Keratinocyte (primary cell): Measurements from ENCODE around the gene SUV39H1. TPM values are rescaled to one million over a fixed set of nuclear protein-coding genes. Genes with fewer than 3 reads are reported as not detected.

Experiments used
- DNase-seq: peaks from one replicate; pipeline ENCODE4 v3.0.0-alpha.2; 2011; ENCODE audit warnings: low read depth, missing footprints, low spot score
- FAIRE-seq: peaks from 2 replicates; lab custom pipeline; 2011; peaks lifted over from hg19 to GRCh38; lab: Jason Lieb, UNC
- H2AFZ ChIP-seq: 2 replicates; pipeline ENCODE4 v1.6.0; 2012; ENCODE audit warnings: low read length, control low read depth, inconsistent platforms; ENCODE audit not compliant: control insufficient read depth
- H3K27ac ChIP-seq: 2 replicates; pipeline ENCODE4 v1.5.1; 2011; ENCODE audit warnings: low read length; ENCODE audit not compliant: control insufficient read depth, insufficient read depth
- H3K27me3 ChIP-seq: 3 replicates; pipeline ENCODE4 v1.6.0; 2011; ENCODE audit warnings: low read length; ENCODE audit not compliant: control insufficient read depth, insufficient read depth; ENCODE audit errors: extremely low read depth
- H3K36me3 ChIP-seq, 2 experiments: 2 replicates in 1 of 2; 3 replicates in 1 of 2; pipeline ENCODE4 v1.5.1; 2011; ENCODE audit warnings: low read length in 2 of 2, mild to moderate bottlenecking in 1 of 2; ENCODE audit not compliant: control insufficient read depth in 2 of 2, insufficient read depth in 2 of 2; ENCODE audit errors: extremely low read depth in 1 of 2
- H3K4me1 ChIP-seq: 3 replicates; pipeline ENCODE4 v1.5.1; 2011; ENCODE audit warnings: low read length; ENCODE audit not compliant: control insufficient read depth, insufficient read depth; ENCODE audit errors: extremely low read depth
- H3K4me2 ChIP-seq: 3 replicates; pipeline ENCODE4 v1.6.0; 2011; ENCODE audit warnings: low read depth, low read length; ENCODE audit not compliant: control insufficient read depth, insufficient read depth; ENCODE audit errors: extremely low read depth
- H3K4me3 ChIP-seq, 3 experiments: fragments of 200-600 bp in 1 of 3; sonication (generic) in 1 of 3; 2 replicates in 2 of 3; 3 replicates in 1 of 3; pipeline ENCODE4 v1.5.1; 2011 to 2016; ENCODE audit warnings: low read length in 3 of 3, mild to moderate bottlenecking in 3 of 3, control low read depth in 2 of 3, inconsistent platforms in 1 of 3, low read depth in 1 of 3, mixed read lengths in 1 of 3, mixed run types in 1 of 3, moderate library complexity in 1 of 3; ENCODE audit not compliant: control insufficient read depth in 2 of 3, insufficient read depth in 2 of 3; ENCODE audit errors: extremely low read depth in 1 of 3
- H3K79me2 ChIP-seq: 2 replicates; pipeline ENCODE4 v1.6.0; 2012; ENCODE audit warnings: low read length; ENCODE audit not compliant: control insufficient read depth, insufficient read depth
- H3K9ac ChIP-seq: 3 replicates; pipeline ENCODE4 v1.6.0; 2011; ENCODE audit warnings: low read length; ENCODE audit not compliant: control insufficient read depth, insufficient read depth; ENCODE audit errors: extremely low read depth
- H3K9me1 ChIP-seq: 3 replicates; pipeline ENCODE4 v1.6.0; 2011; ENCODE audit warnings: low read length; ENCODE audit not compliant: control insufficient read depth, insufficient read depth; ENCODE audit errors: extremely low read depth
- H3K9me3 ChIP-seq: 2 replicates; pipeline ENCODE4 v1.5.1; 2012; ENCODE audit warnings: low read depth, low read length; ENCODE audit not compliant: control insufficient read depth
- H4K20me1 ChIP-seq: 3 replicates; pipeline ENCODE4 v1.6.0; 2011; ENCODE audit warnings: low read length; ENCODE audit not compliant: control insufficient read depth, insufficient read depth; ENCODE audit errors: extremely low read depth
- CTCF ChIP-seq, 3 experiments: IDR thresholded peaks in 1 of 3; conservative IDR thresholded peaks in 1 of 3; optimal IDR thresholded peaks in 1 of 3; 2 replicates in 2 of 3; 3 replicates in 1 of 3; pipeline versions ENCODE3 to v1.5.1; 2011; ENCODE audit warnings: low read length in 3 of 3, mild to moderate bottlenecking in 3 of 3, moderate library complexity in 2 of 3, control low read depth in 1 of 3, inconsistent platforms in 1 of 3; ENCODE audit not compliant: insufficient read depth in 2 of 3; ENCODE audit errors: extremely low read depth in 1 of 3
- EZH2 ChIP-seq: IDR thresholded peaks from one replicate; pipeline ENCODE4 v1.6.1; 2012; ENCODE audit warnings: inconsistent platforms, mild to moderate bottlenecking, low read length, moderate library complexity
- dilution Hi-C: fragments of 300-500 bp; cut with MboI; formaldehyde crosslinking; loops from one replicate; pipeline ENCODE4 v1.7.0; 2020; ENCODE audit warnings: low sequenced_read_pairs; ENCODE audit not compliant: extremely low pct_ligation_motif_present
- polyA plus RNA-seq, 5 experiments: library from polyadenylated mRNA; depleted of rRNA in 3 of 5; stranded (reverse) in 3 of 5; stranded (forward) in 1 of 5; unstranded in 1 of 5; fragments of >200 nt; gene quantifications; 1 replicate in 1 of 5; 2 replicates in 3 of 5; 3 replicates in 1 of 5; pipeline versions ENCODE4 v1.2.1 to v1.2.3, GENCODE V29; 2011 to 2012; ENCODE audit warnings: missing spikeins in 2 of 5, low read depth in 1 of 5, low replicate concordance in 1 of 5

Gene SUV39H1
- polyA plus RNA-seq, 1 donor (not counting 4 experiments of a cell fraction or from before 2014, with no cell fraction given) = 4.9 TPM

- Histone ChIP-seq H3K4me3 (no peak overlapping the region), H3K9me3 (no peaks in the 10 kb centered on the region), H3K4me2 (no peak overlapping the region), H3K9ac (no peak overlapping the region), H3K79me2 (no peaks in the 10 kb centered on the region), H3K27ac (no peak overlapping the region), H4K20me1 (no peaks in the 10 kb centered on the region), H3K9me1 (no peaks in the 10 kb centered on the region), H3K36me3 (no peaks in the 10 kb centered on the region), H3K27me3 (no peaks in the 10 kb centered on the region), H3K4me1 (no peaks in the 10 kb centered on the region), H2AFZ (no peak overlapping the region)
- dilution Hi-C loops = no loop called here
- TF ChIP-seq CTCF (optimal IDR thresholded peaks at IDR 0.05 in 1 of 3, IDR thresholded peaks at IDR 0.05 in 1 of 3, conservative IDR thresholded peaks at IDR 0.05 in 1 of 3; ENCODE audit: extremely low read depth in 1 of 3, insufficient read depth in 2 of 3, low read length in 3 of 3) (no peak), EZH2 (no peak)
- no peak for DNase-seq
- FAIRE-seq = no peak
Measured at GRCh38 chrX:48715876-48716502, 19.5 kb downstream of the SUV39H1 start.

GRCh38 chrX:48719958-48720357 lies 23.4 kb downstream of the SUV39H1 start:
- TF ChIP-seq CTCF (optimal IDR thresholded peaks at IDR 0.05 in 1 of 3, IDR thresholded peaks at IDR 0.05 in 1 of 3, conservative IDR thresholded peaks at IDR 0.05 in 1 of 3; ENCODE audit: extremely low read depth in 1 of 3, insufficient read depth in 2 of 3, low read length in 3 of 3) = no peak
- TF ChIP-seq EZH2 = no peak
- Histone ChIP-seq H3K27me3 (no peaks in the 10 kb centered on the region), H3K79me2 (no peaks in the 10 kb centered on the region), H3K4me3 (no peak overlapping the region), H3K9me3 (no peaks in the 10 kb centered on the region), H3K9me1 (no peaks in the 10 kb centered on the region), H4K20me1 (no peaks in the 10 kb centered on the region), H3K36me3 (no peaks in the 10 kb centered on the region), H3K27ac (no peak overlapping the region), H3K9ac (no peak overlapping the region), H3K4me1 (no peaks in the 10 kb centered on the region), H3K4me2 (no peak overlapping the region), H2AFZ (no peak overlapping the region)
- FAIRE-seq (no peak), DNase-seq (no peak)
- dilution Hi-C loops = no loop called here
